HG02973 (cell line): ENCODE data around the gene ATXN7.

Experiments
- ATAC-seq: cut with Tn5 transposase; IDR thresholded peaks from one replicate; pipeline ENCODE4 v1.9.1; 2021; ENCODE audit warnings: moderate library complexity; ENCODE audit not compliant: unreplicated experiment

Gene ATXN7

DNA sequence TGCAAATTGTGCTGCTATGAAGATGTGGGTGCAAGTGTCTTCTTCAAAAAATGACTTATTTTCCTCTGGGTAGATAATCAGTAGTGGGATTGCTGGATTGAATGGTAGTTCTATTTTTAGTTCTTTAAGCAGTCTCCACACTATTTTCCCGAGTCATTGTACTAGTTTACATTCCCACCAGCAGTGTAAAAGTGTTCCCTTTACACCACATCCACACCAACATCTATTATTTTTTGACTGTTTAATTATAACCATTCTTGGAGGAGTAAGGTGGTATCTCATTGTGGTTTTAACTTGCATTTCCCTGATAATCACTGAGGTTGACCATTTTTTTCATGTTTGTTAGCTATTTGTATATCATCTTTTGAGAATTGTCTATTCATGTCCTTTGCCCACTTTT, 179.3 kb downstream of the ATXN7 start:
- no peak for ATAC-seq

DNA sequence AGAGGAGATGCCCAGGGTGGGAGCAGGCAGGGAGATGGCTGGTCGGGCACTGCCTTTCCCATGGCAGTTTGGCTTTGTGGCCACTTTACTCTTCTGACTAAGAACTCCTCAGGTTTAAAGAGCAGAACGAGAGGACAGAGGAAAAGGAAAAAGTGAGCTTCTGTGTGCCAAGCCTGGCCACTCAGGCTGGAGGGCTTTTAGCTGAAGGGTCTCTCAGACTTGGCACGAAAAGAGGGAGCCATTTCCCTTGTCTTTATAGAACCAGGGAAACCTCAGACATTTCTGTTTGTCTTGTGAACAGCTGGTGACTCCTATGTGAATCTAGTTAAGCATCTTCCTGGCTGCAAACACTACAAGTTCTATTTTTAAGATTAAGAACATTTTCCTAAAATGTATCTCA, 182.9 kb downstream of the ATXN7 start:
- ATAC-seq, result no peak

DNA sequence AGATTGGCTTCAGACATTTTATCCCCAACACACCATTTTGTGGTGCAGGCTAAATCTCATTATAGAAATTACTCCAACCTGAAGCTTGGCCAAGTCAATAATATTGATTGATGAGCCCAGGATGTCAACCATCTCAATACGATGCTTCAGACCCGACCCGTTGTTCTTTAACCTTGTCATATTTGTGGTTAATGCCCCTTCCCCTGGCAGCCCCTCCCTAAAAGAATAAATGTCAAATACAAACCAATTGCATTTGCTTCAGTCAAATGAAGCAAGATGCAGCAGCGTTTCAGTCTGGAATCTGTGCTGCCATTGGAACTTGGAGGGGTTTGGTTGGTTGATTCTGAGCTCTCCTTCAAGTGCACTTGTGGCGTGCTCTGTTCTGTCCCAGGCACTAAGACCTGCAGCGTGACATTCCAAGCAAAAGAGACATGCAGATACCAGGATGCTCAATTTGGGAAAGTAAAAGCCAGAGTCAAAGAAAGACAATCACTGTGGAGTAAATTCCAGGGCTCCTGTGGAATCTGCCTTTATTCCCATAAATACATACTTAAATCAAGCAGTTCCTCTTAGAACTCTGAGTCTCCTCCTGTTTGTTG, 183.4 kb downstream of the ATXN7 start:
- no peak for ATAC-seq

DNA sequence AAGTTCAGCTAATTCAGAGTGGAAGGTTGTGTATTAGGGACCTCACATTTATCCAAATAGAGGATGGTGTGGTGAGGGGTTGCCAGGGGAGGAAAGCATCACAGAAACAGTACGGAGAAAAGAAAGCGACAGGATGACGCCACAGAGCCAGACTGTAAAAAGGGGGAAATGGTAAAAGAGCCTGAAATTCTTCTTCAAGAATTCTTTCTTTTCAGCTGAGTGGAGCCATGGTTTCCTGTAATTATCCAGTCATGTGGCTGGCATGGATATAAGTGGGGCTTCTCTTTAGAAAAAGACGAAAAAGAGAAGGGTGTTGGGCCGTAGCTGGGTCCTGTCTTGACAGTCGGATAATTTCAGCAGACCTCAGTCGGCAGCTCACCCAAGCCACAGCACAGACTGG, 184.1 kb downstream of the ATXN7 start:
- ATAC-seq, result no peak

DNA sequence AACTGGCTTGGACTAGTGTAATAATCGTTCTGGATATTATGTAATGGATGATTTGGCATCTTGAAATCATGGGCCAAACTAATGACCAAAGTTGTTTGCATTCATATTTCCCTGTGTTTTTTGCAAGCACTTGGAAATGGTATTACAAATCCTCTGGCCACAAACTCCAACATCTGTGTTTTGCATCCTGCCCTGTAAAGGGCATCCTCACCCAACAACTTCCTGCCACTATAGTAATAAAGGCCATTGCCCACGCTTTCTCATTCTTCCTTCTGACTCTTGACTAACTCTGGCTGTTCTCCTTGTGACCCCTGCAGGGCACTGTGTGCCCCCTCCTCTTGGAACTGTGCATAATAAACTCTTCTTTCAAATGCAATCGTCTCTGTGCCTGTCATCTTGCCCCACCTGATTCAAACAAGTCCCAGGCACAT, 185.0 kb downstream of the ATXN7 start:
- ATAC-seq, result no peak

DNA sequence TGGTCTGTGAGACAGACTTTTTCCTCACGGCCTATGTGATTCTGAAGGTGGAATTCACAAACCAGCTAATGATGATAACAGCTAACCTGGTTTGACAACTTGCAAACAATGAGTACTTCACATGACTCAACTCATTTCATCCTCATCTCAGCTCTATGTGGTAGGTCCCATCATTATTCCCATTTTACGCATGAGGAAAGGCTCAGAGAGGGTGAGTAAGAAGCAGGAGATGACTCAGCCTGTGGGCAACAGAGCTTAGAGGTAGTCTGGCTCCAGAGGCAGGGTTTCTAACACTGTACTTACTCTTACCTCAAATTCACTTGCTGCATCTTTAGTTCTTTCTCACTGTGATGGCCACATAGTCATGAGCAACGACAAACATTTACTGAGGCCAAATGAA, 185.5 kb downstream of the ATXN7 start:
- ATAC-seq, result no peak

DNA sequence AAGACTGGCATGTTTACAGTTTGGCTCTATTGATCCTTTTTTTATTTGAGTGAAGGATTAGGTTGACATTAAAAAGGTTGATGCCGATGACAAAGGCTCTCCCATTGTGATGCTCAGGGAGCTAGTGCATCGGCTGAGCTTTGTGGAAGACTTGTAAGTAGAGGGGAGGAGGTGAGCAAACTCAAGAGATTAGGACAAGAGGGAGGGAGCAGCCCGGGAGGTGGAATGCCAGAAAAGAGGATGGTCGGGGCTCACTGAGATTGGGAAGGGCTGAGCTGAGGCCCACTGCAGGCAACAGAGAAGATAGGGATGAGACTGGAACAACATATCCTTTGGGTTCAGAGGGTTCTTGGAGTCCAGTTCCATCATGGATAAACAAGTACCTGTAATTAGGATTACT, 186.2 kb downstream of the ATXN7 start:
- ATAC-seq, result no peak
